Stimulated activated CD8-positive, alpha-beta memory T cell treated with anti-CD3 and anti-CD28 coated beads, Interleukin-15, amount 100 ng/mL, for 1 hour (primary cell): ENCODE measurements around the gene DYRK3.
A peak's percentile ranks its signal among the peaks of the same experiment; 100 is the strongest.

ENCODE experiments used
- DNase-seq: peaks from one replicate; pipeline ENCODE4 v3.0.0-alpha.2; 2020; ENCODE audit warnings: low read depth

Gene DYRK3

DNA sequence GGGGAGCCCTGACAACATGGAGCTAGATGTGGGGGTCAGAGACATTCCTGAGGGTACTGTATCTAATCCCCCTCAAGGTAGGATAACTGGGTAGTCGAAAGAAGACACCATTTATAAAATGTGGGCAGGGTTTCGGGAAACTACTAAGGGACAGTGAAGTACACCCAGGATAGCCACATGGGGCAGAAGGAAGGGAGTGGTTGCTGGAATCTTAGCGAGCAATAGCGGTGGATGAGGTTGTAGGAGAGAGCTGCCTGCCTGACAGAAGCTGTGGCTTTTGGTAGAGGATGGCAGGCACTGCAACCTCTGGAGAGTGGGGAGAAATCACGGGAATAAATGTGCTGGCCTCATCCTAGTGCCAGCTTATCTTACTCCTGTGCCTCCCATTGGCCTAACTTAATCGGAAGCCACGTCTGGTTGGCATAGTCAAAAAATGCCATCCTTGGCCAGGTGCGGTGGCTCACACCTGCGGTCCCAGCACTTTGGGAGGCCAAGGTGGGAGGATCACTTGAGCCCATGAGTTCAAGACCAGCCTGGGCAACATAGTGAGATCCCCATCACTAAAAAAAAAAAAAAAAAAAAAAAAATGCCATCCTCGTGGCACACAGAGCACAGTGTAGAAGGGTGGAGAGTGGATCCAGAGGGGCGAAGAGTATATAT, 26.0 kb downstream of the DYRK3 start:
- no peak for DNase-seq

DNA sequence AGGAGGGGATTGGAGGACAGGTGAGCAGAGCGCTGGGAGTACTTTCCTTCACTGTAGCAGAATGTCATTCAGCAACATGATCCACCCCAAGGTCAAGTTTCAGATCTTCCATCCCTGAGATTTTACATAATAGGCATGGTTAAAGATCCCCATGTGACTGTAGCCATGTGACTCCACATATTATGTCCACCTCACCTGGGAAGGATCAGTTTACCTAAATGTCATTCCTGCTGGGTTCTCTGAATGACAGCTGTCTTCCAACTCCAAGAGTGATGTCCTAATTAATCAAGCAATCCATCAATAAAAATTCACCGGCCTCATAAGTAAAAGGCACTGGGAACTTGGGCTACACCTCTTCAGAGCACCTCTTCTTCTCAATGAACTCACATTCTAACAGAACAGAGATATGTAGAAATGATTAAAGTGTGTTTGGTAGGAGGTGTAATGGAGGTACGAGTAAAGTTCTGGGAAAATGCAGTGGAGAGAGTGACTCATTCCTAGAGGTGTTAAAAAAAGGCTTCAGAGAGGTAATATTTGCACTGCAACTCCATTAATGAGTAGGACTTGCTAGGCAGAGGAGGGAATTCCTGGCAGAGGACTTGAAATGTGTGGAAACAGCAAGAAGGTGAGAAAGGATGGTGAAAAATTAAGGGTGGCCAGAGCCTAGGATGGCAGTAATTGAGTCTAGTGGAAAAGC, 27.2 kb downstream of the DYRK3 start:
- no peak for DNase-seq

DNA sequence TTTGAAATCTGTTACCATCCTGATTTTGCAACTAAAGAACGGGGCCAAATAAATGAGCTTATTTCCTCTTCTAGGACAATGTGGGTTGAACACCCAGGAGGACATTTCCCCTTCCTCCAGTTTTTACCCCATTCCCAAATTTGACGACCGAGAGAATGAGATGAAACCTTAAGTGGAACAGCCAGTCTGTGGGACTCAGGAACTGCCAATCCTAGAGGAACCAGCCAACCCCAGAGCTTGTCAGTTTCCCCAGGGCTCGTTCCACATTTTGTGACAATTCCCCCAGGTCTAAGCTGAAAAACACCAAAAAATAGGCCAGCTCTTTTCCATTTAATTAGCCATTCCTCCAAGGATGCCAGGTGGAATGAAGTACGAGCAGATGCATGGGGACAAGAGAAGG, 28.0 kb downstream of the DYRK3 start:
- DNase-seq = no peak

DNA sequence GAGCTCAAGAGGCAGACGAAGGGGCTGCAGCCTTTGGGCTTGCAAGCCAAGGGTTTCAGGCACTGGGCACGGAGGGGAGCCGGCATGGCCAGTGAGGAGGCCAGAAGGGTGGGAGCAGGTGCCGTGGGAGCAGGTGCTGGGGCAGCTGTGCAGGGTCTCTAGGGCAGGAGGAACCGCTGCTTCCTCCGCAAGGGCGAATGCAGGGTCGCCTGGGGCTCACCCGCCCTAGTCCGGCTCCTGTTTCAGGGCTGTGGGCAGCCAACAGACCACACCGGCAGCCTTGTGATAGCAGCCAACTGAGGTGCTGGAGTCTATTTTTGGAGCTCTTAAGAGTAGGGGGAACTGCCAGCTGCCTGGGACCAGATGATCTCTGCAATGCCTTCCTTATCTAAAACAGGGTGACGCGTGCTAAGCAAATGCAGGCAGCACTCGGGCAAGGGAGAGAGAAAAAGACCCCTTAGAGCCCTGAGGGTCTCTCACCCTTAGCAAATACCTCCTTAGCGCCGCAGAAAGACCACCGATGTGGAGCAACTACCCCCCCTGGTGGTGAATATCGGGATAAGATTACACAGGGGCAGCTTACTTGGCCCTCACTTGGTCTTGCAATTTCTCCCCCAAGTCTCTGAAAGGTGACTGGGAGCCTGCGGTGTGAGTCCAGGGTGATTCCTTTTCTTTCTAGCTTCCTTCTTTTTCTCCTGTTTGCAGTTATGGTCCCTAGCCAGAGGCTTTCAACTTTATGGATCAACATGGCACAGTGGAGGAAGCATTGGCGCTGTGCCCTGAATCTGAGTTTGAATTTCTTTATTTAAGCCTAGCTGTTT, 28.7 kb downstream of the DYRK3 start:
- DNase-seq = peak; percentile 60

DNA sequence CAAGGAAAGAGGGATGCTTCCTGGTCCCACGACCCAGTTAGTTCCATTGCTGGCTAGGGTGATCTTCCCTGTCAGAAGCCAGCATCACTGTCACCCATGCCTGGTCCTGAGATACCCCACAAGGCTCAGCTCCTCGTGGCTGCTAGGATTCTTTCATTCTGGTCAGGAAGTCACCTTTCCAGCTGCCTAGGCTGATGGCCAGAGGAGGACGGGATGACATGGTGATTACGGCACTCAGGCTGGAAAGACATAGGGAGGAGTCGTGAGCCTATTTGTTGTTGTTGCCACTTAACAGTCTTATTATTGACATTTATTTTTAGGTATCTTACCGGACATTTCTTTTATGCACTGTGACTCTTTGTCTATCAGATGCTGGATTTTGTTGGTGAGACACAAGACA, 29.4 kb downstream of the DYRK3 start:
- DNase-seq = no peak

DNA sequence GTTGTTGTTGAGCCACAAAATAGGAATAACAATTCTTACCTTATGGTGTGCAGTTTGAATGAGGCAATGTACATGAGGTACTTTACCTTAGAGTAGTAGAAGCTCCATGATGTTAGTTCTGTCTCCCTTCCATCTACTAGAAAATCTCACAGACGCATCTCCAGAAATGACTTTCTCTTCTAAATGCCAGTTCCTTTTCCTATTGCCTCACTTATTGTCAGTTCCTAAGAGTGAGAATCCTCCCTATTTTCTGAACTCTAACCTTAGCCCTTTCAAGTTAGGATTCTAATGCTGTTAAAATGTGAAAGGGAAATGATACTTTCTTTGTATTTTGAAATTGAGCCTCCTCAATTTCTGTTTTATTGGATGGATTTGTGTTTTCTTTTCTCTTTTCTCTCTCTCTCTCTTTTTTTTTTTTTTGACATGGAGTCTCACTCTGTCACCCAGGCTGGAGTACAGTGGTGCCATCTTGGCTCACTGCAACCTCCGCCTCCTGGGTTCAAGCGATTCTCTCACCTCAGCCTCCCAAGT, 30.8 kb downstream of the DYRK3 start:
- DNase-seq = no peak

DNA sequence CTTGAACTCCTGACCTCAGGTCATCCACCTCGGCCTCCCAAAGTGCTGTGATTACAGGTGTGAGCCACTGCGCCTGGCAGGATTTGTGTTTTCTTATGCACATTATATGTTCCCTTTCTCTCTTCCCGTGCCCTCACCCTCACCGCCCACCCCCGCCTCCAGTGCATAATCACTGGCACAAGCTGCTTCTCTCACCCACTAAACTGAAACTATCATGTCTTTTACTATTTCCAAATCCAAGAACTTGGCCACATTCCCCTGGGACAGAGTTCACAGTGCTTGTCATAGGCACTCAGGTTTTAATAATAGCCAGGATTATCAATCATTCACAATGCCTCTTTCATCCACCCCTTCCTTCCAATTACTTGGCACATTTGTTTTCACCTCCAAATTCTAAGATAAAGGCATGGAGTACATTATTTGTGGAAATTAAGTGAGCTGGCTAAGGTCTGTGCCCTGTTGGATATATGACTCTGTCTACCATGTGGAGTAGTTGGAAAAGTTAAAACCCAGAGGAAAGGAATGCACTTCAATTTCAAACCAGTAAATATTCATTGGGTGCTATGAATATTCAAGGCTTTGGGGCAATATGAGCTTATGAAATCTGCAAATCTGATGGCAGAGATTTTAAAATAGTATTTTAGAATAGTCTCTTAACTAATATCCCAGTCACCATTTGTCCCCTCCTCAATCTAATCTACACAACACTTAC, 31.8 kb downstream of the DYRK3 start:
- no peak for DNase-seq

DNA sequence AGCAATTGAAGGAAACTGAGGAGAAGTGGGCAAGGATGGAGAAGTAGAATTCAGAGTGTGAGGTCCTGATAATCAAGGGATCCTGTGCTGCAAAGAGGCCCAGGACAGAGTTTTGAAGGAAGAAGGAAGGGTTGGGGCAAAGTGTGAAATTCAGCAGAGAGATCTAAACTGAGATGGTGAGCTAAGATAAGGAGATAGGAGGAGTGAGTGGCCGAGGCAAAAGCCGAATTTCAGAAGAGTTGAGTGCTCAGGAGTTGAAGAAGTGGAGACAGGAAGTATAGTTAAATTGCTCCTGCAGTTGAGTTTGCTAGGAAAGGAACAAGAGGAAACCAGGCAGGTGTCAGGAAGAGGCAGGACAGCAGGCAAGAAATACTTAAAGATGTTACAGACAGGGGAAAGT, 33.0 kb downstream of the DYRK3 start:
- DNase-seq = no peak

DNA sequence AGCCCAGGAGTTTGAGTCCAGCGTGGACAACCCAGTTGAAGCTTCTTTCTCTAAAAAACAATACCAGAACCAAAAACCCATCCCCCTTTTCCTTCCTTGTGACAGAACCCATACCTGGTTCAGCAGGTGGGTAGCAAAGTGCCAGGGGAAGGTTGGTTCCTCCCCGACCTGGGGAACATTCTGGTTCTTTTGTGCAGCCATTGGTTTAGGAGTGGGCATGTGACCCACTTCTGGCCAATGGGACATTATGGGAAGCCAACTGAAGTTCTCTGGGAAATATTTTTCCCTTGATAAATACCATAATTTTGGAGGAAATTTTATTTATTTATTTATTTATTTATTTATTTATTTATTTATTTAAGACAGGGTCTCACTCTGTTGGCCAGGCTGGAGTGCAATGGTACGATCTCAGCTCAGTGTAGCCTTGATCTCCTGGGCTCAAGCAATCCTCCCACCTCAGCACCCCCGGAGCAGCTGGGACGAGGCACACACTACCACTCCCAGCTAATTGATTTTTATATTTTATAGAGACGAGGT, 33.6 kb downstream of the DYRK3 start:
- DNase-seq = no peak

DNA sequence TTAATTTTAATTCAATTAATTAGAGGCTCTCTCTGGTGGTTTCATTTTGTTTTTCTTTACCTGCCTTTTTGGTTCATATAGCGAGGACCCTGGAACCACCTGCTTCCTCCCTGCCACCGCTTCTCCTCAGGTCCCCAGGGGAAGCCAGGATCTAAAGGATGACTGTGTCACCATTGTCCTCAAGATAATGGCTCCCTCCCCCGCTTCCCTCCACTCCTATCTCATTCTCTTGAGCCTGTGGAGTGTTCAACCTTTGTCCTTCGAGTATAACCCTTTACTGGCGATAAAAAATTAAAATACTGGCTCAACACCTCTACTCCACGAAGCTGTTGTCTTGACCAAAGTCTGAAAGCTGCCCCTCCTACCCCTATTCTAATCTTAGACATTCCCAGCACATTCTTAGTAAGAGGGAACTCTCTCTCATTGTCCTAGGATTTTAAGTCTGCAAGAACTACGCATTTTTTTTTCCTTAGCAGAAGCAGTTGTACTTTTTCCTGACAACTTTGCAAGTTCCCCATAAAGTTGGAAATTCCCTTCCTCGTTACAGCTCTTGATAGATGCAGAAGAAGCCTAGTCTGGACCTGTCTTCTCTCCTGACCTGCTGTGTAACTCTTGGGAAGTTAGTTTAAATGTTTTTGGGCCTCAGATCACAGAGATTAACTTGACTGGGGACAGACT, 36.8 kb downstream of the DYRK3 start:
- DNase-seq = no peak

DNA sequence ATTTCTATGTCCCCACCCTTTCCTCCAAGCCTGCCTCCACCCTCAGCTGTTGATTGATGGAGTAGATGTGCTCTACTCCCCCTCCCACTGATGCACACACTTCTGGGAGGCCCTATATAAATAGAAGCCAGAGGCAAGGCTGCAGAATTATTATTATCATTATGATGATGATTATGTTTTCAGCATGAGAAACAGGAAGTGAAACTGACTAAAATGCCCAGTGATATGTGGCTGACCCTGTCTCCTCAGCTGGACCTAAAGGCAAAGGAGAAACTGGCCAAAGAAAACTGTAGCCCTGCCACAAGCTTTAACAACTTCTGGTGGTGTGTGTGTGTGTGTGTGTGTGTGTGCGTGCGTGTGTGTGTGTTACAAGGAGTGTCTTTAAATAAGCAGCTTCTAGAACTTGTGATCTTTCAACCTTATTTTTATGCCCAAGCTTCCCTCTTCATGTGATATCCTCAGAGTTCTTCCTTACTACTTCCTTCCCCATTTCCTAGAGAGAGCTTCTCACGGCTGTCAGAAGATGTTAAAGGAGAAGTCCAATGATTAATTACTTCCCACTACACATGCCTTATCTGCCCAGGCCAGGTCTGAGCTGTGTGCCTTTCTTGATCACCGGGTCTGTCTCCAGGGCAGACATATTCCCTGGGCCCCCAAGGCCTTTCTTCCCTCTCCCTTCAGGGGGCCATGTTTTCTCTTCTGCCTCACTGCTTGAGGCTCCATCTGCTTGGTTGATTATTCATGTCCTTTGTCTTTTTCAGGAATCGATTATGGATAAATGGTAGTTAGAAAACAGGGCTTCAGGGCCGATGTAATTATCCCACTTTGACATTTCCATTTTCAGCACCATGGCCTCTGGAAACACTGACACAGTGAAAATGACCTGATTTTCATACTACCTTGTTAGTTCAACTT, 37.8 kb downstream of the DYRK3 start:
- DNase-seq = no peak

DNA sequence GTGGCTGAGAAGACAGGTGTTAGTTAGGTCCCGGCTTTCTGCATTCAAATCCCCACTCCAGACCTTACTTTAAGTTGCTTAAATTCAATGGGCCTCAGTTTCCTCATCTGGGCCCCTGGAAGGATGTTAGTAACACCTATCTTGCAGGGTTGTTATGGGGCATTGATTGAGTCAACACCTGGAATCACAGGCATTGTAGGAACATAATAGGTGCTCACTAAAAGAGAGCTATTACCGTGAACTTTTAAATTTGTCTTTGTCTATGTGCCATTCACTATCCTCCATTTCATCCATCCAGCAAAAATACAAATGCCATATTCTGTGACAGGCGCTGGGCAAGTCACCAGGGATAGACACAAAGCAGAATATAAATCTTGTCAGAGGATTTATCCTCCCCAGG, 38.9 kb downstream of the DYRK3 start:
- no peak for DNase-seq

DNA sequence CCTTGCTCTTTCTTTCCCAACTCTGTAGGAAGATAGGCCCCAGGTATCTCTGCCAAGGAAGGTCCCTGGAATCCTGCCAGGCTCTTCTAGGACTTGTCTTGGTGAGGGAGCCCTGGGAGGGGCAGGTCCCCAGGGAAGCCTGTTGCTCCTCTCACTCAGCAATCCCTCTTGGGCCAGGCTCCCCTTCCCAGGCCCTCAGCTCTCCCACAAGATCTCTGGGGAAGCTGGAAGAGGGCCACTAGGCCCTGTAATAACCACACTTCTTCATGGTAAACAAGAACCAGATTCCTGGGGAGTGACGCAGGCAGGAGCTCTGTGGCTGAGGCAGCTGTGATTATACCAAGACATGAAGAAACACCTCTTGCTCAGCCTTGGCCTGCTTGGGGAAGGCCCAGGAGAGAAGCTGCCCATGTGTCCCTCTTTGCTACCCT, 39.4 kb downstream of the DYRK3 start:
- no peak for DNase-seq

DNA sequence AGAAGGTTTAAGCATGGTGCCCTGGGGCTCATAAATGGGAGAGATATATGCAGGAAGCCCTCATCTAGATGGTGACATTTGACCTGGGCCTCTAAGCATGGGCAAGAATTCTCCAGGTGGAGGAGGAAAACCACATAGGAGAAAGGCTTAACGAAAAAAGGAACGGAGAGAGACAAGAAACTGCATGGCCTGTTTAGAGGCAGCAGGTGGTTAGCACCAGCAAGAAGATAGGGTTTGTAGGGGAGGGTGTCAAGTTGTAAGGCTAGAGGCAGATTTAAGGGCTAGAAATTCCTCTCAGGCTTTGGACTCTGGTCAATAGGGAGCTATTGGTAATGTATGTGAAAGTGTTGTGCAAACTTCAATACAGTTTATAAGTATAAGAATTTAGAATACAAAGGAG, 41.2 kb downstream of the DYRK3 start:
- no peak for DNase-seq

DNA sequence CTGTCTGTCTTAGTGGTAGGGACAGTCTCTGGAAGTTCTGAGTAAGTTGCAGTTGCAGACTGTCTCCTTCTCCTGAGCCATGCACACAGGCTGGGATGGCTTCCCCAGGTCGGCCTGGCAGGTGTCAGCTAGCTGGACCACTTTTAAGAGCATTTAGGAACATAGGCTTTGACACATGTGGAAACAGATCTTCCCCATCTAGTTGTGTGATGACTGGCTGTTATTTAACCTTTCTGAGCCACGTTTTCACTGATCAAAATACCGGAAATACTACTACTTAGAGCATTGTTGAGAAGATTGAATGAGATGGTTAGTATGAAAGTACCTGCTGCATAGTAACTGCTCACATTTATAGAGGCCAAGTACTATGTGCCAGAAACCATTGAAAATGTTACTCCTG, 43.2 kb downstream of the DYRK3 start:
- no peak for DNase-seq

DNA sequence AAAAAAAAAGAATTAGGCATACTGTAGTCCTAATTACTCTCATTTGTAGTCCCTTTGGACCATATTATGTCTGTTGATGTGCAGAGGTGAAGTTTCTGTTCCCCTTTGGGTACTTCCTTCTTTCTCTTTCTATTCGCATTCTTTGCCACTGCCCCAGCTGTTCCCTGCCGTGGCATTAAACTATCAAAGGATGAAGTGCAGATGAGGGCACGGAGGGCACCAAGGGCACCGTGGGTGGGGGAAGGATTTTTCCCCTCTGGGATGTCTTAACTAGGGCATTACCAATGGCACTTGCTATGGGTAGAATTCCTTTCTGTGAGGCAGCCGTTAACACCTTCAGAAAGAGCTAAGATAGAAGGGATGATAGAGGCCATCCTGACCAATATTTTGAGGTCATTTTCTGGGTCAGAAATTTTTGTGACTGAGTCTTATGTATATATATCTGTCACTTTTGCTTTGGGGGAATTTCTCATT, 44.4 kb downstream of the DYRK3 start:
- DNase-seq = no peak

DNA sequence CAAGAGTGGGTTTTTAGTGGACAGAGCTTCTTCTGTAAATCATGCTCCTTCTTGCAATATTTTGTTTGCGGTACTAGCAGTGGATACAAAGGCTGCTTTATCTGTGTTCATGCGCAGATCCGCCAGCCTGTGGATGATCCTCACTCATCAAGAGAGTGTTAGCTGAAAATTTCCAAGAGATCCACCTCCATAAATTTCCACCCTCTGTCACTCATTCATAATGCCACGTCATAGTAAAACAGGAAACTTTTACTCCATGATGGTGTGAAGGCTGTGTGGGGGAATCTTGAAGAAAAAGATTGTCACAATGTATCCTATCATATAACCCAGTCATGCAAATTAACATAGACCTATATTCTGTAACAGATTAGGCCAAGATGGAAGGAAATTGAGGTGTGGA, 44.9 kb downstream of the DYRK3 start:
- DNase-seq = no peak

DNA sequence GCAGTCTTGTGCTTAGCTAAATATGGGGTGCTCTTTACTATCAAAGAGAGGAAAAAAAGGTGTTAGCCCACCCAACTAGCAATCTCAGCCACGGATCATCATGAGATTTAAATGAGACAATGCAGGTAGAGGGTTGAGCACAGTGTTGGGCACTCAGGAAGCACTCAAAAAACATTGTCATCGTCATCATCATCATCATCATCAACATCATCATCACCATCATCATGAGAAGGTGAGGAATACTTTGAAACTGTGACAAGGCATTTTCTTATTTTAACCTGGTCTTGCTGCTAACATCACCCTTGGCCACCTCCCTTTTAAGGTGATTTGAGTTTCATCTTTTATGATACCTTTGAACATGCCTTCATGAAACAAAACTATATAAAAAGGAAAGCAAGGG, 46.0 kb downstream of the DYRK3 start:
- DNase-seq = no peak

DNA sequence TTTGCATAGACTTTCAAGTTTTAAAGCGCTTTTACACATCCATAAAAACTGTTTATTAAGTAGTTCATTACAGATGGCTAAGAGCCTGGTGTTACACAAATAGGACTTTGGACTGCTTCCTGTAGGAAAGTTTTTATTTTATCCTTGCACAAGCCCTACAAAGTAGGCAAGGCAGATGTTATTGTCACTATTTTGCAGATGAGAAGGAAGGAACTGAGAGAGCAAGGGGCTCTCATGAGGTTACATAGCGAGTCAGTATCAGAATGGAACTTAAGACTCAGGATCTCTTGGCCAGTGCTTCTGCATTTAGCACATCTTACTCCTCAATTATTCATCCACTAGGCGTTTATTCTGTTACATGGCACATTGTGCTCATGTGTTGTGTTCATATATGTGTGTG, 46.8 kb downstream of the DYRK3 start:
- no peak for DNase-seq

DNA sequence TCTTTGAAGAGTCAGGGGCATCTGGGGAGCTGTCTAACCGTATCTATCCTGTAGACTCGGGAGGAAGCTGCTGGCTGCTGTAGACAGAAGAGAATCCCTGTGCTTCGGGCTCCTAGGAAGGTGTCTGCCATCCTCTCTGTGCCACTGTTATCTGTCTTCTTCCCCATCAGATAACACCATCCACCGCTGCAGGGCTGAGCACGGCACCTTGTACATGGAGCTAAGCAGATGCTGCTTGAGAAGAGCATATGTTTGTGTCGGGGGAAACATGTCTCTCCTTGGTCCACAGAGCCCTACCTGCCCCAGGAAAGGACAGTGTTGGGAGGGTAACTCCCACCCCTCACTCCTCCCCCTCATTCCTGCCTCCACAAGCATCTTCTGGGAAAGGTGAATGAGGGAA, 48.0 kb downstream of the DYRK3 start:
- DNase-seq = no peak
